ENCODE measurements around the gene SLC35D1. TPM values are rescaled to one million over a fixed set of nuclear protein-coding genes. Genes with fewer than 3 reads are reported as not detected.

SLC35D1 gene
- total and polyA plus RNA-seq, 2 of the 8 experiments (the other 6 are each of a cell fraction or from before 2014, with no cell fraction given), result 1.2 to 2.7 TPM

DNA sequence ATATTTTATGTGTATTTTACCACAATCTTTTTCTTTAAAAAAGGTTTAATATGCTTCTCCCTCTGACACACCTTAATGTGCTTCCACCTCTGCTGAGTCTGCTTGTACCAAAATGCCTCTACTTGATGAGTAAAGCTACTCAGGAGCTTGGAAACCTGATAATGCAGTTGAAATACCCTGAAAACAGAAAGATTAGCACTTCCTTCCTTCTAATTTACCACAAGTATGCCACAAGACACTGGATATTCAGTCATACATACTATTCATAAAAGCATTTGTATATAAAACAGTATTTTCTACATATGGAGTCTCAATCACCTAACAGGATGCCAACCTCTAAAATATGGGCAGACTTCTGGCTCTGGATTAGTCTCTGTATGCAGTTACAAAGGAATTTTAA is 55.0 kb downstream of the SLC35D1 start:
- Histone ChIP-seq H3K4me3 (ENCODE audit: extremely low read depth in 1 of 4, insufficient read depth in 2 of 4, low read depth in 3 of 4, low read length in 4 of 4) (no peak overlapping the region), H3K14ac (ENCODE audit: insufficient read length) (no peak overlapping the region), H3K27me3 (replicated peaks in 1 of 4; ENCODE audit: control insufficient read depth in 3 of 4, extremely low read depth in 1 of 4, insufficient read depth in 3 of 4, low read length in 3 of 4) (no peaks in the 10 kb centered on the region), H4K5ac (ENCODE audit: insufficient read length, low read depth, low read length) (no peak overlapping the region), H3K79me1 (ENCODE audit: low read depth, low read length) (no peaks in the 10 kb centered on the region), H3K9me3 (ENCODE audit: insufficient read depth in 2 of 2, low read depth in 1 of 2, low read length in 1 of 2) (no peaks in the 10 kb centered on the region), H3K23ac (ENCODE audit: insufficient read length) (no peak overlapping the region), H4K91ac (replicated peaks; ENCODE audit: insufficient read length, low read length) (no peak overlapping the region), H2AK5ac (ENCODE audit: low read depth, low read length) (no peak overlapping the region), H3K79me2 (ENCODE audit: control insufficient read depth in 1 of 2, insufficient read depth in 2 of 2, low read length in 2 of 2) (no peaks in the 10 kb centered on the region), H3K4me1 (replicated peaks in 1 of 4; ENCODE audit: control insufficient read depth in 3 of 4, insufficient read depth in 4 of 4, low read length in 3 of 4) (no peaks in the 10 kb centered on the region), H3K36me3 (ENCODE audit: control insufficient read depth in 2 of 4, insufficient read depth in 4 of 4, low read length in 3 of 4) (peaks cover 0 to 3% (median 0%) of the 10 kb centered on the region in 4 experiments; a peak in 1 of 8 replicates), H2BK15ac (ENCODE audit: low read length) (no peak overlapping the region), H3K4me2 (ENCODE audit: insufficient read depth in 1 of 2, low read depth in 2 of 2, low read length in 2 of 2) (no peak overlapping the region), H2BK20ac (ENCODE audit: low read length) (no peak overlapping the region), H3K9ac (replicated peaks in 1 of 4; ENCODE audit: extremely low read depth in 1 of 4, low read depth in 3 of 4, low read length in 3 of 4) (no peak overlapping the region), H3K56ac (replicated peaks; ENCODE audit: insufficient read length, low read depth, low read length) (no peak overlapping the region), H3K27ac (ENCODE audit: low read depth, low read length) (no peak overlapping the region), H2BK12ac (ENCODE audit: low read depth, low read length) (no peak overlapping the region), H3K18ac (ENCODE audit: extremely low read depth, low read length) (no peak overlapping the region), H3K23me2 (ENCODE audit: low read depth, low read length) (no peaks in the 10 kb centered on the region), H3K4ac (replicated peaks; ENCODE audit: insufficient read length, low read depth, low read length) (no peak overlapping the region), H4K8ac (ENCODE audit: extremely low read depth, insufficient read depth, low read length) (no peak overlapping the region), H2AFZ (ENCODE audit: low read length) (no peak overlapping the region), H2BK120ac (replicated peaks; ENCODE audit: low read depth, low read length) (no peak overlapping the region), H2BK5ac (ENCODE audit: low read depth, low read length) (no peak overlapping the region), H4K20me1 (replicated peaks in 1 of 2; ENCODE audit: control insufficient read depth in 1 of 2, insufficient read depth in 2 of 2, low read length in 2 of 2) (no peaks in the 10 kb centered on the region)
- POLR2A ChIA-PET (ENCODE audit: partially characterized antibody), result no interaction called here
- TF ChIP-seq BACH1 (IDR thresholded peaks at IDR 0.05; ENCODE audit: low read length), result no peak
- no peak for TF ChIP-seq EGR1 (IDR thresholded peaks at IDR 0.05; ENCODE audit: borderline replicate concordance, low read depth, low read length)
- no peak for TF ChIP-seq JUND (IDR thresholded peaks at IDR 0.05; ENCODE audit: low read length)
- no peak for TF ChIP-seq NRF1 (IDR thresholded peaks at IDR 0.05; ENCODE audit: low read depth, low read length)
- no peak for TF ChIP-seq CTBP2 (IDR thresholded peaks at IDR 0.05; ENCODE audit: borderline replicate concordance, insufficient read depth, insufficient read length, low read length)
- TF ChIP-seq CEBPB (IDR thresholded peaks at IDR 0.05; ENCODE audit: low read depth, low read length), result no peak
- no peak for TF ChIP-seq BRCA1 (IDR thresholded peaks at IDR 0.05; ENCODE audit: low read depth, low read length)
- TF ChIP-seq, protein P1, sequence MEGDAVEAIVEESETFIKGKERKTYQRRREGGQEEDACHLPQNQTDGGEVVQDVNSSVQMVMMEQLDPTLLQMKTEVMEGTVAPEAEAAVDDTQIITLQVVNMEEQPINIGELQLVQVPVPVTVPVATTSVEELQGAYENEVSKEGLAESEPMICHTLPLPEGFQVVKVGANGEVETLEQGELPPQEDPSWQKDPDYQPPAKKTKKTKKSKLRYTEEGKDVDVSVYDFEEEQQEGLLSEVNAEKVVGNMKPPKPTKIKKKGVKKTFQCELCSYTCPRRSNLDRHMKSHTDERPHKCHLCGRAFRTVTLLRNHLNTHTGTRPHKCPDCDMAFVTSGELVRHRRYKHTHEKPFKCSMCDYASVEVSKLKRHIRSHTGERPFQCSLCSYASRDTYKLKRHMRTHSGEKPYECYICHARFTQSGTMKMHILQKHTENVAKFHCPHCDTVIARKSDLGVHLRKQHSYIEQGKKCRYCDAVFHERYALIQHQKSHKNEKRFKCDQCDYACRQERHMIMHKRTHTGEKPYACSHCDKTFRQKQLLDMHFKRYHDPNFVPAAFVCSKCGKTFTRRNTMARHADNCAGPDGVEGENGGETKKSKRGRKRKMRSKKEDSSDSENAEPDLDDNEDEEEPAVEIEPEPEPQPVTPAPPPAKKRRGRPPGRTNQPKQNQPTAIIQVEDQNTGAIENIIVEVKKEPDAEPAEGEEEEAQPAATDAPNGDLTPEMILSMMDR (IDR thresholded peaks at IDR 0.05; ENCODE audit: control extremely low read depth in 1 of 3, insufficient read depth in 1 of 3, low read depth in 1 of 3, low read length in 3 of 3), result no peak
- TF ChIP-seq RXRA (IDR thresholded peaks at IDR 0.05; ENCODE audit: insufficient read depth, low read depth, low read length), result no peak
- TF ChIP-seq SIRT6 (IDR thresholded peaks at IDR 0.05; ENCODE audit: low read length), result no peak
- FAIRE-seq, result no peak
- no peak for DNase-seq (ENCODE audit: low read depth in 1 of 2, low spot score in 2 of 2)
- CTCF ChIA-PET (ENCODE audit: partially characterized antibody), result interaction anchor here (1.0 to 4.0 kb wide), 4 partner anchors 14 to 214 kb away, joined by 3 to 24 read pairs (median 4); no protein-coding TSS in a partner anchor
